ENCODE measurements around the gene ACAP3.

GRCh38 chr1:1254667-1254998 lies 53.1 kb downstream of the ACAP3 start:
- TF ChIP-seq GATA3 (IDR thresholded peaks at IDR 0.05; ENCODE audit: low read depth, low read length) (no peak), GATA2 (IDR thresholded peaks at IDR 0.05; ENCODE audit: low read depth, low read length) (no peak)
